Dendritic cell treated with granulocyte-macrophage colony-stimulating factor and Interleukin-4, amounts not matched to agents 40 ng/mL and 50 ng/mL, for 4 days (primary cell): ENCODE measurements around the gene CCDC178.

Experiments
- H3K27ac Mint-ChIP-seq: one replicate; pipeline ENCODE4 v1.8.0; 2022; ENCODE audit warnings: mild to moderate bottlenecking, mixed read lengths
- H3K27me3 Mint-ChIP-seq: one replicate; pipeline ENCODE4 v1.8.0; 2022; ENCODE audit warnings: mild to moderate bottlenecking, mixed read lengths
- H3K36me3 Mint-ChIP-seq: one replicate; pipeline ENCODE4 v1.8.0; 2022; ENCODE audit warnings: low read depth, mixed read lengths
- H3K4me1 Mint-ChIP-seq: one replicate; pipeline ENCODE4 v1.8.0; 2022; ENCODE audit warnings: low read depth, mixed read lengths
- H3K4me3 Mint-ChIP-seq: one replicate; pipeline ENCODE4 v1.8.0; 2022; ENCODE audit warnings: mild to moderate bottlenecking, moderate library complexity, mixed read lengths
- H3K9me3 Mint-ChIP-seq: one replicate; pipeline ENCODE4 v1.8.0; 2022; ENCODE audit warnings: mixed read lengths
- intact Hi-C: fragments of 100-400 bp; cut with micrococcal nuclease; formaldehyde crosslinking; loops from one replicate; pipeline ENCODE4 v1.15.0; 2022

Gene CCDC178

DNA sequence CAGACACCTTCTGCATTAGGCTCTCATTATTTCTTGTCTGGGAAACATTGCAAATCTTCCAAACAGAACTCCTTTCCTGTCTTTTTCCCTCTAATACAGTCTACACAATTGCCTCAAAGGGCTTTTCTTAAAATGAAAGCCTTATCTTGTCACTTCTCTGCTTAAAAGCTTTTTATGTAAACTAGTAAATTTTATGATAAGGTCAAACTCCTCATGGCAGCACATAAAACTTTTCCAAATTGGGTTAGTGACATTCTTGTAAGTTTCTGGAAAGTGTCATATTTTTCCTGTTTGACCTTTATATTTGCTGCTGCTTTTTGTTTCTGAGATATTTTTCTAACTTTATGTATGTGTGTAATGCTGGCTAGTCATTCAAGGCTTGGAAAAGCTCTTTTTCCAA is 406.3 kb downstream of the CCDC178 start:
- no peaks in the 10 kb centered on the region for H3K4me1 Mint-ChIP-seq
- no peak overlapping the region for H3K4me3 Mint-ChIP-seq
- H3K36me3 Mint-ChIP-seq = no peaks in the 10 kb centered on the region
- no peaks in the 10 kb centered on the region for H3K27me3 Mint-ChIP-seq
- no peaks in the 10 kb centered on the region for H3K9me3 Mint-ChIP-seq
- intact Hi-C loops = no loop called here
- H3K27ac Mint-ChIP-seq = no peak overlapping the region

- Mint-ChIP-seq H3K9me3 (no peaks in the 10 kb centered on the region), H3K4me1 (no peaks in the 10 kb centered on the region), H3K27ac (no peak overlapping the region), H3K36me3 (no peaks in the 10 kb centered on the region), H3K27me3 (no peaks in the 10 kb centered on the region), H3K4me3 (no peak overlapping the region)
- intact Hi-C loops = no loop called here
Measured at GRCh38 chr18:33022370-33022769, 418.2 kb downstream of the CCDC178 start.

DNA sequence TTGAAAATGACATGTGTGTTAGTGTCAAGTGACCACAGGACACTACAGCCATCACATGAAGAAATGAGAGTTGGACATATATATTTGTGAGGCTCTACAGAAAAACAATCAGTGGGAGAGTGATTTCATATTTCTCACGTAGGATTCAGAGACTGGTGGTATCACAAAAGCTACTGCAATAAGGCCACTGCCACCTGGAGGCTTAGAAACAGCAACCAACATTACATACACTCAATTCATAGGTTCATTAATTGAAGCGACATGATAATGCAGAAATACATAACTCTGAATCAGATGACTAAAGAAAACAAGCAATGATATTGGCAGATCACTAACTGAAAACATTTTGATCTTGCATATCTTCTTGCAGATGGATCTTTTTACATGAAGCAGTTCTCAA is 419.6 kb downstream of the CCDC178 start:
- no peaks in the 10 kb centered on the region for H3K4me1 Mint-ChIP-seq
- H3K4me3 Mint-ChIP-seq = no peak overlapping the region
- intact Hi-C loops = no loop called here
- no peaks in the 10 kb centered on the region for H3K36me3 Mint-ChIP-seq
- no peaks in the 10 kb centered on the region for H3K9me3 Mint-ChIP-seq
- H3K27ac Mint-ChIP-seq = no peak overlapping the region
- no peaks in the 10 kb centered on the region for H3K27me3 Mint-ChIP-seq

DNA sequence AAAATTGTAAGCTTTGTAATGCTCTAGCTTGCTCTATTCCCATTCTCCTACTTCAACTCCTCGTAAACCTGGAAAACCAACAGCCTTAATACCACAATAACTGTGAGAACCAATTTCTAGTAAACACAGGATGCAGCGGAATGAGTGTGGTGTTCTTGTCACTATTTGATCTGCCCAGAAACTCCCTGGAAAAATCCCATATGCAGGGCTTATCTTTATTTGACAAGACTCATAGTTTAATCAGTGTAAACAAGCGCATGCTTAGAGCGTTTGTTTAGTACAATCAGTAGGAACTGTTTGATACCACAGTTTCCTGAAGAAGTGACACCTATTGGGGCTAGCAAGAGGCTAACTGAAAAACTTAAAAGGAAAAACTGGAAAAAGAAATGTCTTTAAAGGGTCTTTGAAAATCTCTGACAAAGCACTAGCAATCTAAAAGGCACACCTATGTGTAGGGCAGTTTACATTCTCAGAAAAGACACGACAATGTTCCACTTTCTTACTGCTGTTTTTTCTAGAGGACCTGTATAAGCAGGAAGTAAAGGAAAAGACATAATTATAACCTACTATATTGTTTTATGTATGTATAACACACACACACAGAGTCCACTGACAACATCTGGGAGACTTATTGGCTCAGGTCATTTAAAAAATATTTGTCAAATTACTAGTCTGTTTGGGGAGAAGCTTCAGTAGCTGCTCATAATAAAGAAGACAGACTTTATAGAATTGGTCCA is 426.3 kb downstream of the CCDC178 start:
- Mint-ChIP-seq H3K4me3 (no peak overlapping the region), H3K4me1 (no peaks in the 10 kb centered on the region), H3K36me3 (no peaks in the 10 kb centered on the region), H3K27me3 (no peaks in the 10 kb centered on the region), H3K27ac (no peak overlapping the region), H3K9me3 (no peaks in the 10 kb centered on the region)
- intact Hi-C loops = no loop called here

- intact Hi-C loops = no loop called here
- H3K36me3 Mint-ChIP-seq = no peaks in the 10 kb centered on the region
- H3K27me3 Mint-ChIP-seq = no peaks in the 10 kb centered on the region
- no peaks in the 10 kb centered on the region for H3K4me1 Mint-ChIP-seq
- H3K9me3 Mint-ChIP-seq = no peaks in the 10 kb centered on the region
- no peak overlapping the region for H3K27ac Mint-ChIP-seq
- H3K4me3 Mint-ChIP-seq = no peak overlapping the region
Measured at GRCh38 chr18:33010149-33010548, 430.4 kb downstream of the CCDC178 start.

DNA sequence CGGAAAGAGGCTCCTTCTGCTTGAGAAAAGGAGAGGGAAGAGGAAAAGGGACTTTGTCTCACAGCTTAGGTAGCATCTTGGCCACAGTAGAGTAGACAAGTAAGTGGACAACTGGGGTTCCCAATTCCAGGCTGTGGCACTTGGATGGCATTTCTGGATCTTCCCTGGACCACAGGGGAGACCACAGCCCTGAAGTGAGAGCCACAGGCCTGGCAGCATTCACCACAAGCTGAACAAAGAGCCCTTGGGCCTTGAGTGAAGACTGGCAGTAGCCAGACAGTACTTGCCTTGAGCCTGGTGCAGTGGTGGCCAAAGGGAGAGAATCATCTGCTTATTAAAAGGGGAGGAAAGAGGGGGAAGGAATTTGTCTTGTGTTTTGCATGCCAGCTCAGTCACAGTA is 441.6 kb downstream of the CCDC178 start:
- Mint-ChIP-seq H3K4me1 (no peaks in the 10 kb centered on the region), H3K9me3 (no peaks in the 10 kb centered on the region), H3K4me3 (no peak overlapping the region), H3K27me3 (no peaks in the 10 kb centered on the region), H3K27ac (no peak overlapping the region), H3K36me3 (no peaks in the 10 kb centered on the region)
- intact Hi-C loops = no loop called here

- Mint-ChIP-seq H3K36me3 (no peaks in the 10 kb centered on the region), H3K4me1 (no peaks in the 10 kb centered on the region), H3K27ac (no peak overlapping the region), H3K27me3 (no peaks in the 10 kb centered on the region), H3K9me3 (no peaks in the 10 kb centered on the region), H3K4me3 (no peak overlapping the region)
- intact Hi-C loops = no loop called here
Measured at GRCh38 chr18:32998285-32998684, 442.2 kb downstream of the CCDC178 start.

GRCh38 chr18:32983721-32984120 is 456.8 kb downstream of the CCDC178 start:
- Mint-ChIP-seq H3K36me3 (no peaks in the 10 kb centered on the region), H3K27ac (no peak overlapping the region), H3K4me3 (no peak overlapping the region), H3K9me3 (no peaks in the 10 kb centered on the region), H3K27me3 (no peaks in the 10 kb centered on the region), H3K4me1 (no peaks in the 10 kb centered on the region)
- intact Hi-C loops = no loop called here

DNA sequence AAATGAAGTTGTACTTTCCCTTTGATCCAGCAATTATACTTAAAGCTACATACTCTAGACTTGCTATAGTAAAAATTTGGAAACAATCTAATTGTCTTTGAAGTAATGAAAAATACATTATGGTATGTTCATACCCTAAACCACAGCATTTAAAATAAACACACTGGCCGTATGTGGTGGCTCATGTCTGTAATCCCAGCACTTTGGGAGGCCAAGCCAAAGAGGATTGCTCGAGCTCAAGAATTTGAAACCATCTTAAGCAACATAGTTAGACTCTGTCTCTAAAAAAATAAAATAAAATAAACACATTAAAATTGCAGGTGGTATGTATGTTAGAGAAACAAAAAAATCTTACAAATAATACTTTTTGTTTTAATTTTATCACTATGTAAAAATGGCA is 459.6 kb downstream of the CCDC178 start:
- H3K27ac Mint-ChIP-seq = no peak overlapping the region
- H3K4me1 Mint-ChIP-seq = no peaks in the 10 kb centered on the region
- intact Hi-C loops = no loop called here
- H3K4me3 Mint-ChIP-seq = no peak overlapping the region
- no peaks in the 10 kb centered on the region for H3K27me3 Mint-ChIP-seq
- H3K36me3 Mint-ChIP-seq = no peaks in the 10 kb centered on the region
- H3K9me3 Mint-ChIP-seq = no peaks in the 10 kb centered on the region

GRCh38 chr18:32975501-32975900 is 465.0 kb downstream of the CCDC178 start:
- Mint-ChIP-seq H3K9me3 (no peaks in the 10 kb centered on the region), H3K4me1 (no peaks in the 10 kb centered on the region), H3K36me3 (no peaks in the 10 kb centered on the region), H3K27me3 (no peaks in the 10 kb centered on the region), H3K4me3 (no peak overlapping the region), H3K27ac (no peak overlapping the region)
- intact Hi-C loops = no loop called here

- H3K4me1 Mint-ChIP-seq = no peaks in the 10 kb centered on the region
- intact Hi-C loops = no loop called here
- no peaks in the 10 kb centered on the region for H3K36me3 Mint-ChIP-seq
- no peaks in the 10 kb centered on the region for H3K9me3 Mint-ChIP-seq
- H3K27ac Mint-ChIP-seq = no peak overlapping the region
- H3K27me3 Mint-ChIP-seq = no peaks in the 10 kb centered on the region
- H3K4me3 Mint-ChIP-seq = no peak overlapping the region
Measured at GRCh38 chr18:32975163-32975436, 465.4 kb downstream of the CCDC178 start.

DNA sequence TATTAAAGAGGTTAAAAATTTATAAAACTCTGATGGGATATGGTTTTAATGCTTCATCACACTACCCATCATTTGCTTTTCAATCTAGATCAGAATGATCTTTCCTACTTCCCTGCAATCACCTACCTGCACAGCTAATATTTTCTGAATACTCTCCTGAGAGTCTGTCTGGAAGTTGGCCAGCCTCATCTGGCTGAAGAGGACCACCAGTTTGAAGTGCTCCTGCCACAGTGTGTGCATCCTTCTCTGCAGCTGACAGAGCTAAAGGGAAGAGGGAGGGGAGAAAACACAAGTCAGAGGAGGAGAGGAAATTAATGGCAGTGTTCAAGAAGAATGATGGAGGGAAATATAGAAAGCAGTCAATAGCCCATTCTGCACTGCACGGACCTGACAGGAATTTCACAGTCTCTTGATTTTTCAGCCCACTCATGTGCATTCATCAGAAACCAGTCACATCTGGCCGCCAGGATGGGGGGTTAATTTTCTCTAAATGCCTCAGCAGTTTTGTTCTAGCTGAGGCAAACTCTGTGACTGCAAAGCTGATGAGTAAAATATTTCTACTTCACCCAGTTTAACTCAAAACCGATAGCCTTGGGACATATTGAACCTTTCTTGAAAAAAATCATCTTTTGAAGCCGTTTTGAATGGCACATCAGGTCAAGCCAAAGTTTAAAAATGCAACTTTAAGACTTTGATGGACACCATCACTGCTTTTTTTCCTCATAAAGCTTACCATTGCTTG is 465.9 kb downstream of the CCDC178 start:
- intact Hi-C loops = no loop called here
- Mint-ChIP-seq H3K4me1 (no peaks in the 10 kb centered on the region), H3K27me3 (no peaks in the 10 kb centered on the region), H3K9me3 (no peaks in the 10 kb centered on the region), H3K4me3 (no peak overlapping the region), H3K36me3 (no peaks in the 10 kb centered on the region), H3K27ac (no peak overlapping the region)

DNA sequence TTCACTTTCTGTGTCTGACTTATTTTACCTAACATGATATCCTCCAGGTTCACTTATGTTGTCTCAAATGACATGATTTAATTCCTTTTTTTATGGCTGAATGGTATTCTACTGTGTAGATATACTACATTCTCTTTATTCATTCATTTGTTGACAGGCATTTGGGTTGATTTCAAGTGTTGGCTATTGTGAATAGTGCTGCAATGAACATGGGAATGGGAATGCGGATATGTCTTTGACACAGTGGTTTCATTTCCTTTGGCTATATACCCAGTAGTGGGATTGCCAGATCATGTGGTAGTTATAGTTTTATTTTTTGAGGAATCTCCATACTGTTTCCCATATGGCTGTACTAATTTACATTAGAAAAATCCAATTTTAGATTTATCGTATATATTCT is 472.3 kb downstream of the CCDC178 start:
- intact Hi-C loops = loop anchor here (10.0 kb wide), 1 partner anchor 237 kb away; no protein-coding TSS in a partner anchor
- Mint-ChIP-seq H3K4me1 (no peaks in the 10 kb centered on the region), H3K36me3 (no peaks in the 10 kb centered on the region), H3K4me3 (no peak overlapping the region), H3K27ac (no peak overlapping the region), H3K27me3 (no peaks in the 10 kb centered on the region), H3K9me3 (no peaks in the 10 kb centered on the region)

DNA sequence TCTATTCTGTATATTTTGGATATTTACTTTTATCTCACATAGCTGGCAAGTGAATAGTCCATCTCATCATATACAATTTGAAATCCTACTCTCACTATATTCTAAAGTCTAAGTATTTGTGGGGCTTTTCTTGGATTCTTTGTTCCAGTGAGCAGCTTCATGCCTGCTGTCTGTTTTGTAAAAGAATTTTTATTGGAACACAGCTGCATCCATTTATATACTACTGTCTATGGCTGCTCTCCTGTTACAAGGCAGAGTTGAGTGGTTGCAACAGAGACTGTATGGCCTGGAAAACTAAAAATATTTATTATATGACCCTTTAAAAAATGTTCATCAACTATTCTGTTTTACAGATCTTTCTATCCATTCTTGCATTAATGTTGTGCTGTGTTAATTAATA is 474.4 kb downstream of the CCDC178 start:
- H3K9me3 Mint-ChIP-seq = no peaks in the 10 kb centered on the region
- no peak overlapping the region for H3K27ac Mint-ChIP-seq
- no peak overlapping the region for H3K4me3 Mint-ChIP-seq
- no peaks in the 10 kb centered on the region for H3K27me3 Mint-ChIP-seq
- no peaks in the 10 kb centered on the region for H3K36me3 Mint-ChIP-seq
- no peaks in the 10 kb centered on the region for H3K4me1 Mint-ChIP-seq
- intact Hi-C loops = loop anchor here (10.0 kb wide), 1 partner anchor 239 kb away; no protein-coding TSS in a partner anchor

GRCh38 chr18:32961538-32961937 is 479.0 kb downstream of the CCDC178 start:
- H3K4me3 Mint-ChIP-seq = no peak overlapping the region
- H3K4me1 Mint-ChIP-seq = no peaks in the 10 kb centered on the region
- no peaks in the 10 kb centered on the region for H3K9me3 Mint-ChIP-seq
- H3K36me3 Mint-ChIP-seq = no peaks in the 10 kb centered on the region
- intact Hi-C loops = loop anchor here (10.0 kb wide), 1 partner anchor 243 kb away; no protein-coding TSS in a partner anchor
- no peak overlapping the region for H3K27ac Mint-ChIP-seq
- H3K27me3 Mint-ChIP-seq = no peaks in the 10 kb centered on the region
